Measurements from ENCODE around the gene NTN1.

- no peak for TF ChIP-seq CTCF (IDR thresholded peaks at IDR 0.05; ENCODE audit: poor library complexity)
- no peak for TF ChIP-seq EZH2 (IDR thresholded peaks at IDR 0.05; ENCODE audit: borderline replicate concordance)
- no peak for TF ChIP-seq EZH2phosphoT487 (IDR thresholded peaks at IDR 0.05; ENCODE audit: low read depth, severe bottlenecking, unreplicated experiment)
Observed at GRCh38 chr17:9236286-9237052, 215.2 kb downstream of the NTN1 start.

Measured in hepatocyte (in vitro differentiated cells).